MCF 10A (cell line): ENCODE data around the gene EOGT. TPM values are rescaled to one million over a fixed set of nuclear protein-coding genes. Genes with fewer than 3 reads are reported as not detected.

Experiments used
- Bru-seq: library from RNA; stranded (reverse); fragments of 400-500 nt; gene quantifications from one replicate; lab custom pipeline; 2021; lab: Mats Ljungman, UMichigan
- BruChase-seq, 2 experiments: library from RNA; stranded (reverse); fragments of 400-500 nt; gene quantifications; one replicate each; lab custom pipeline; 2021; lab: Mats Ljungman, UMichigan
- BruUV-seq: library from RNA; stranded (reverse); fragments of 400-500 nt; replicated peaks from 2 replicates; lab custom pipeline; 2021; lab: Mats Ljungman, UMichigan
- CTCF ChIA-PET: fragments of 300-600 bp; sonication (Branson Sonifier 250); formaldehyde crosslinking; extraction: SDS; loops from one replicate; lab custom pipeline; 2021; ENCODE audit warnings: antibody characterized with exemption, inconsistent platforms; lab: Yijun Ruan, JAX
- POLR2A ChIA-PET: fragments of 300-600, 350-650 bp; sonication (Branson Sonifier 250); formaldehyde crosslinking; extraction: SDS; loops from one replicate; lab custom pipeline; 2020; ENCODE audit warnings: antibody characterized with exemption, inconsistent platforms; lab: Yijun Ruan, JAX
- DNase-seq: peaks from one replicate; pipeline ENCODE4 v3.0.0-alpha.2; 2018; ENCODE audit not compliant: unreplicated experiment
- H3K27ac Mint-ChIP-seq: one replicate; pipeline ENCODE4 v1.8.0; 2022; ENCODE audit warnings: mild to moderate bottlenecking, low read depth, mixed read lengths; ENCODE audit not compliant: unreplicated experiment
- H3K27me3 Mint-ChIP-seq: one replicate; pipeline ENCODE4 v1.8.0; 2022; ENCODE audit warnings: mixed read lengths; ENCODE audit not compliant: insufficient read depth, unreplicated experiment
- H3K36me3 Mint-ChIP-seq: one replicate; pipeline ENCODE4 v1.8.0; 2022; ENCODE audit warnings: mild to moderate bottlenecking, moderate library complexity, mixed read lengths; ENCODE audit not compliant: insufficient read depth, unreplicated experiment
- H3K4me1 Mint-ChIP-seq: one replicate; pipeline ENCODE4 v1.8.0; 2022; ENCODE audit warnings: mixed read lengths; ENCODE audit not compliant: insufficient read depth, unreplicated experiment
- H3K4me3 Mint-ChIP-seq: one replicate; pipeline ENCODE4 v1.8.0; 2022; ENCODE audit warnings: mild to moderate bottlenecking, moderate library complexity, mixed read lengths; ENCODE audit not compliant: unreplicated experiment
- H3K9me3 Mint-ChIP-seq: one replicate; pipeline ENCODE4 v1.8.0; 2022; ENCODE audit warnings: mixed read lengths; ENCODE audit not compliant: unreplicated experiment
- CTCF ChIP-seq: fragments of 200-600 bp; IDR thresholded peaks from one replicate; pipeline ENCODE4 v1.8.0; 2022; ENCODE audit warnings: antibody characterized with exemption, mild to moderate bottlenecking; ENCODE audit not compliant: unreplicated experiment
- intact Hi-C: fragments of 100-400 bp; cut with micrococcal nuclease; formaldehyde crosslinking; loops from 2 replicates; pipeline ENCODE4 v1.14.1; 2022
- long read RNA-seq: library from polyadenylated mRNA; stranded (forward); transcript quantifications from one replicate; pipeline ENCODE4 v2.0.0, GENCODE V29; 2022
- total RNA-seq: library from RNA; stranded (reverse); gene quantifications from 2 replicates; pipeline ENCODE4 v1.2.3, GENCODE V29; 2022

Gene EOGT
- total RNA-seq (40.9 and 41.7 TPM in 2 replicates), Bru-seq, nascent RNA (percentile 84 among the genes with signal in this experiment), BruChase-seq, experiment 1, labeled RNA remaining after a 6-hour chase (percentile 88 among the genes with signal in this experiment), BruChase-seq, experiment 2, labeled RNA remaining after a 2-hour chase (percentile 87 among the genes with signal in this experiment)
- long read RNA-seq, full-length matches to known transcripts = 17 of 43 reads
- long read RNA-seq, partial matches to known transcripts = 9 of 43 reads
- long read RNA-seq, other reads (novel, unspliced or antisense) = 17 of 43 reads

- CTCF ChIA-PET = interaction anchor here (1.0 to 1.9 kb wide), 5 partner anchors 8 to 72 kb away, joined by 4 to 12 read pairs (median 5); no protein-coding TSS in a partner anchor
- Mint-ChIP-seq H3K27me3 (no peaks in the 10 kb centered on the region), H3K9me3 (no peaks in the 10 kb centered on the region), H3K27ac (peak within 1 kb of the TSS; percentile 91), H3K4me3 (peak within 1 kb of the TSS; percentile 89), H3K4me1 (peaks cover 32% of the 10 kb centered on the region), H3K36me3 (peaks cover 39% of the 10 kb centered on the region)
- peak; percentile 67 for TF ChIP-seq CTCF
- BruUV-seq = no TSS peak
- intact Hi-C loops = loop anchor here (5.0 kb wide), 1 partner anchor 74 kb away; no protein-coding TSS in a partner anchor
- peak; percentile 89 for DNase-seq
- POLR2A ChIA-PET = interaction anchor here (0.5 to 9.3 kb wide), 15 partner anchors 8 to 528 kb away, joined by 3 to 94 read pairs (median 4); partner anchors contain the start of genes ARL6IP5, TMF1 and UBA3
Measured at GRCh38 chr3:69013253-69014021, at the start of gene EOGT. TSS of gene EOGT (minus strand) at chr3:69013684. CDS start at chr3:69009846, 3,838 bp downstream.

GRCh38 chr3:69059688-69060087 is 46.2 kb upstream of the EOGT start:
- CTCF ChIA-PET = interaction anchor here (1.3 kb wide), 1 partner anchor 9 kb away, joined by 3 read pairs; no protein-coding TSS in a partner anchor
- POLR2A ChIA-PET = interaction anchor here (0.7 to 2.3 kb wide), 4 partner anchors 8 to 25 kb away, joined by 3 to 11 read pairs (median 5); partner anchors contain the start of genes ARL6IP5, TMF1 and UBA3
- intact Hi-C loops = no loop called here
- H3K27me3 Mint-ChIP-seq = no peaks in the 10 kb centered on the region
- H3K9me3 Mint-ChIP-seq = no peaks in the 10 kb centered on the region
- no TSS peak for BruUV-seq
- no peak for DNase-seq
- TF ChIP-seq CTCF = no peak
- peak overlapping the region; percentile 9 for H3K27ac Mint-ChIP-seq
- H3K4me3 Mint-ChIP-seq = no peak overlapping the region
- H3K36me3 Mint-ChIP-seq = peaks cover 69% of the 10 kb centered on the region
- no peaks in the 10 kb centered on the region for H3K4me1 Mint-ChIP-seq

- TF ChIP-seq CTCF = no peak
- Mint-ChIP-seq H3K9me3 (no peaks in the 10 kb centered on the region), H3K4me1 (no peaks in the 10 kb centered on the region), H3K36me3 (peaks cover 62% of the 10 kb centered on the region), H3K27ac (peak overlapping the region; percentile 9), H3K4me3 (no peak overlapping the region), H3K27me3 (no peaks in the 10 kb centered on the region)
- POLR2A ChIA-PET = no interaction called here
- DNase-seq = no peak
- intact Hi-C loops = no loop called here
- no TSS peak for BruUV-seq
- CTCF ChIA-PET = no interaction called here
Measured at GRCh38 chr3:69058947-69059224, 45.4 kb upstream of the EOGT start.
